ENCODE results near the gene SERBP1.

GRCh38 chr1:67359592-67359991 is 70.6 kb downstream of the SERBP1 start:
- TF ChIP-seq CTCF (conservative IDR thresholded peaks at IDR 0.05; ENCODE audit: low read length) (no peak), EZH2phosphoT487 (IDR thresholded peaks at IDR 0.05; ENCODE audit: borderline replicate concordance, low read depth, low read length) (no peak)
